ENCODE results near the gene CHCHD4. TPM values are rescaled to one million over a fixed set of nuclear protein-coding genes. Genes with fewer than 3 reads are reported as not detected.

Gene CHCHD4
- polyA plus RNA-seq, 1 of the 3 experiments (the other 2 are of a cell fraction): 15.4 TPM

GRCh38 chr3:14144423-14145075 is 19.9 kb upstream of the CHCHD4 start:
- Histone ChIP-seq H3K27me3 (ENCODE audit: insufficient read depth) (no peaks in the 10 kb centered on the region), H3K4me1 (ENCODE audit: control insufficient read depth in 1 of 2, insufficient read depth in 2 of 2, low read depth in 1 of 2, low read length in 1 of 2) (peaks cover 16 to 27% of the 10 kb centered on the region in 2 experiments), H3K27ac (ENCODE audit: low read depth in 2 of 2, low read length in 1 of 2) (peak overlapping the region; percentile 78 to 100), H3K36me3 (replicated peaks in 1 of 2; ENCODE audit: control insufficient read depth in 1 of 2, insufficient read depth in 2 of 2, low read length in 1 of 2) (peaks cover 21 to 63% of the 10 kb centered on the region in 2 experiments), H2AFZ (ENCODE audit: low read depth) (no peak overlapping the region), H3K9me2 (no peaks in the 10 kb centered on the region), H3K4me2 (peak overlapping the region; percentile 75), H3K4me3 (ENCODE audit: low read depth in 2 of 2, low read length in 1 of 2) (peak overlapping the region; percentile 13 to 19; a peak in 2 of 4 replicates), H4K20me1 (ENCODE audit: insufficient read depth) (no peaks in the 10 kb centered on the region), H3K9ac (peak overlapping the region; percentile 85), H3F3A (replicated peaks; ENCODE audit: insufficient read depth) (peaks cover 38% of the 10 kb centered on the region), H3K79me2 (ENCODE audit: insufficient read depth) (no peaks in the 10 kb centered on the region), H3K9me3 (no peaks in the 10 kb centered on the region)
- 10% methylated on average over 7 of the region's 7 CpGs for WGBS (ENCODE audit: low lambda C conversion rate)
- peak; percentile 78 for DNase-seq
- CTCF ChIA-PET: interaction anchor here (2.0 to 2.8 kb wide), 2 partner anchors 21 to 59 kb away, joined by 6 to 8 read pairs; partner anchors contain the start of gene CHCHD4
- POLR2A ChIA-PET: interaction anchor here (0.9 kb wide), 1 partner anchor 34 kb away, joined by 3 read pairs; the partner anchor contains the start of genes LSM3 and XPC
- TF ChIP-seq MXI1 (IDR thresholded peaks at IDR 0.05; ENCODE audit: low read depth, low read length): no peak
- TF ChIP-seq YY1 (IDR thresholded peaks at IDR 0.05; ENCODE audit: low read depth): peak; percentile 80; the same call in 1 of the 2 replicates
- no peak for TF ChIP-seq MAX (IDR thresholded peaks at IDR 0.05; ENCODE audit: low read depth)
- peak; percentile 41; the same call in 1 of the 2 replicates for TF ChIP-seq ELF1 (IDR thresholded peaks at IDR 0.05)
- no peak for TF ChIP-seq USF2 (IDR thresholded peaks at IDR 0.05; ENCODE audit: borderline replicate concordance, low read depth, low read length)
- TF ChIP-seq TCF12 (IDR thresholded peaks at IDR 0.05): peak; percentile 75
- TF ChIP-seq EP300 (IDR thresholded peaks at IDR 0.05; ENCODE audit: borderline replicate concordance in 1 of 2, low read depth in 1 of 2, low read length in 1 of 2): peak in 1 of 2 experiments; percentile 66; a peak in 1 of 4 replicates
- no peak for TF ChIP-seq SMC3 (IDR thresholded peaks at IDR 0.05; ENCODE audit: low read depth, low read length)
- 0 out of 2 replicates have a peak, but pooled peaks have one; percentile 23 for TF ChIP-seq SIN3A (IDR thresholded peaks at IDR 0.05; ENCODE audit: borderline replicate concordance, low read depth, low read length)
- TF ChIP-seq, protein P1, sequence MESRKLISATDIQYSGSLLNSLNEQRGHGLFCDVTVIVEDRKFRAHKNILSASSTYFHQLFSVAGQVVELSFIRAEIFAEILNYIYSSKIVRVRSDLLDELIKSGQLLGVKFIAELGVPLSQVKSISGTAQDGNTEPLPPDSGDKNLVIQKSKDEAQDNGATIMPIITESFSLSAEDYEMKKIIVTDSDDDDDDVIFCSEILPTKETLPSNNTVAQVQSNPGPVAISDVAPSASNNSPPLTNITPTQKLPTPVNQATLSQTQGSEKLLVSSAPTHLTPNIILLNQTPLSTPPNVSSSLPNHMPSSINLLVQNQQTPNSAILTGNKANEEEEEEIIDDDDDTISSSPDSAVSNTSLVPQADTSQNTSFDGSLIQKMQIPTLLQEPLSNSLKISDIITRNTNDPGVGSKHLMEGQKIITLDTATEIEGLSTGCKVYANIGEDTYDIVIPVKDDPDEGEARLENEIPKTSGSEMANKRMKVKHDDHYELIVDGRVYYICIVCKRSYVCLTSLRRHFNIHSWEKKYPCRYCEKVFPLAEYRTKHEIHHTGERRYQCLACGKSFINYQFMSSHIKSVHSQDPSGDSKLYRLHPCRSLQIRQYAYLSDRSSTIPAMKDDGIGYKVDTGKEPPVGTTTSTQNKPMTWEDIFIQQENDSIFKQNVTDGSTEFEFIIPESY (IDR thresholded peaks at IDR 0.05; ENCODE audit: borderline replicate concordance, low read depth): no peak
- no peak for TF ChIP-seq IRF3 (IDR thresholded peaks at IDR 0.05; ENCODE audit: low read depth, low read length)
- no peak for TF ChIP-seq EZH2phosphoT487 (IDR thresholded peaks at IDR 0.05; ENCODE audit: borderline replicate concordance, low read depth)
- no peak for TF ChIP-seq FOXJ3 (CRISPR knock-in tag; IDR thresholded peaks at IDR 0.05)
- no peak for TF ChIP-seq USF1 (IDR thresholded peaks at IDR 0.05; ENCODE audit: borderline replicate concordance, low read depth)
- peak; percentile 82; the same call in 1 of the 2 replicates for TF ChIP-seq FOSL2 (IDR thresholded peaks at IDR 0.05; ENCODE audit: borderline replicate concordance, low read depth)
- no peak for TF ChIP-seq FOXM1 (IDR thresholded peaks at IDR 0.05; ENCODE audit: low read depth)
- TF ChIP-seq RFX5 (IDR thresholded peaks at IDR 0.05; ENCODE audit: low read length): no peak
- TF ChIP-seq, protein P2, sequence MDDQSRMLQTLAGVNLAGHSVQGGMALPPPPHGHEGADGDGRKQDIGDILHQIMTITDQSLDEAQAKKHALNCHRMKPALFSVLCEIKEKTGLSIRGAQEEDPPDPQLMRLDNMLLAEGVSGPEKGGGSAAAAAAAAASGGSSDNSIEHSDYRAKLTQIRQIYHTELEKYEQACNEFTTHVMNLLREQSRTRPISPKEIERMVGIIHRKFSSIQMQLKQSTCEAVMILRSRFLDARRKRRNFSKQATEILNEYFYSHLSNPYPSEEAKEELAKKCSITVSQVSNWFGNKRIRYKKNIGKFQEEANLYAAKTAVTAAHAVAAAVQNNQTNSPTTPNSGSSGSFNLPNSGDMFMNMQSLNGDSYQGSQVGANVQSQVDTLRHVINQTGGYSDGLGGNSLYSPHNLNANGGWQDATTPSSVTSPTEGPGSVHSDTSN (IDR thresholded peaks at IDR 0.05): peak; percentile 44
- peak; percentile 58 for TF ChIP-seq NFIC (IDR thresholded peaks at IDR 0.05; ENCODE audit: borderline replicate concordance)
- no peak for TF ChIP-seq GATA2 (CRISPR knock-in tag; IDR thresholded peaks at IDR 0.05)
- TF ChIP-seq, protein P3, sequence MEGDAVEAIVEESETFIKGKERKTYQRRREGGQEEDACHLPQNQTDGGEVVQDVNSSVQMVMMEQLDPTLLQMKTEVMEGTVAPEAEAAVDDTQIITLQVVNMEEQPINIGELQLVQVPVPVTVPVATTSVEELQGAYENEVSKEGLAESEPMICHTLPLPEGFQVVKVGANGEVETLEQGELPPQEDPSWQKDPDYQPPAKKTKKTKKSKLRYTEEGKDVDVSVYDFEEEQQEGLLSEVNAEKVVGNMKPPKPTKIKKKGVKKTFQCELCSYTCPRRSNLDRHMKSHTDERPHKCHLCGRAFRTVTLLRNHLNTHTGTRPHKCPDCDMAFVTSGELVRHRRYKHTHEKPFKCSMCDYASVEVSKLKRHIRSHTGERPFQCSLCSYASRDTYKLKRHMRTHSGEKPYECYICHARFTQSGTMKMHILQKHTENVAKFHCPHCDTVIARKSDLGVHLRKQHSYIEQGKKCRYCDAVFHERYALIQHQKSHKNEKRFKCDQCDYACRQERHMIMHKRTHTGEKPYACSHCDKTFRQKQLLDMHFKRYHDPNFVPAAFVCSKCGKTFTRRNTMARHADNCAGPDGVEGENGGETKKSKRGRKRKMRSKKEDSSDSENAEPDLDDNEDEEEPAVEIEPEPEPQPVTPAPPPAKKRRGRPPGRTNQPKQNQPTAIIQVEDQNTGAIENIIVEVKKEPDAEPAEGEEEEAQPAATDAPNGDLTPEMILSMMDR (IDR thresholded peaks at IDR 0.05): no peak
- no peak for TF ChIP-seq TAF1 (IDR thresholded peaks at IDR 0.05; ENCODE audit: borderline replicate concordance, low read depth, low read length)
- peak; percentile 83 for TF ChIP-seq JUND (IDR thresholded peaks at IDR 0.05)
- TF ChIP-seq NRF1 (IDR thresholded peaks at IDR 0.05; ENCODE audit: low read depth, low read length): no peak
- TF ChIP-seq GABPA (IDR thresholded peaks at IDR 0.05; ENCODE audit: low read depth): no peak
- TF ChIP-seq RCOR1 (IDR thresholded peaks at IDR 0.05; ENCODE audit: low read length): no peak
